Transverse colon (tissue), 4 donors: ENCODE data around the gene SLC27A5. TPM values are rescaled to one million over a fixed set of nuclear protein-coding genes. Genes with fewer than 3 reads are reported as not detected.
A peak's percentile ranks its signal among the peaks of the same experiment; 100 is the strongest.

Experiments used
- DNase-seq: peaks from one replicate; pipeline ENCODE4 v3.0.0-alpha.2; 2019
- H3K27ac ChIP-seq, 4 donors: fragments of 200-600 bp; sonication (generic); 2 replicates each; pipeline ENCODE4 v1.5.1; 2016 to 2018; ENCODE audit warnings: inconsistent platforms in 4 of 4
- H3K27me3 ChIP-seq: fragments of 200-600 bp; sonication (generic); 2 replicates; pipeline ENCODE4 v1.5.1; 2017; ENCODE audit warnings: inconsistent platforms
- H3K36me3 ChIP-seq, 4 donors: fragments of 200-600 bp; sonication (generic); 2 replicates each; pipeline ENCODE4 v1.5.1; 2017 to 2019; ENCODE audit warnings: inconsistent platforms in 4 of 4
- H3K4me1 ChIP-seq, 4 donors: fragments of 200-600 bp; sonication (generic); 2 replicates each; pipeline ENCODE4 v1.5.1; 2017 to 2020; ENCODE audit warnings: inconsistent platforms in 4 of 4
- H3K4me3 ChIP-seq, 4 donors: fragments of 200-600 bp; sonication (generic); 1 replicate in 1 of 4; 2 replicates in 3 of 4; pipeline versions ENCODE4 v1.5.1 to v1.6.1; 2017 to 2019; ENCODE audit warnings: inconsistent platforms in 4 of 4
- H3K9me3 ChIP-seq, 2 donors: fragments of 200-600 bp; sonication (generic); 2 replicates each; pipeline ENCODE4 v1.5.1; 2017 to 2019; ENCODE audit warnings: inconsistent platforms in 2 of 2
- CTCF ChIP-seq, 5 experiments: fragments of 200-600 bp in 3 of 5; fragments of 450-650 bp in 2 of 5; sonication (generic) in 3 of 5; IDR thresholded peaks; 1 replicate in 2 of 5; 2 replicates in 3 of 5; pipeline ENCODE4 v1.5.1; 2016 to 2017; ENCODE audit warnings: antibody characterized with exemption in 5 of 5, inconsistent platforms in 3 of 5, mild to moderate bottlenecking in 2 of 5, moderate library complexity in 1 of 5
- EP300 ChIP-seq: sonication (generic); formaldehyde crosslinking; IDR thresholded peaks from one replicate; pipeline ENCODE4 v1.6.1; 2017; ENCODE audit warnings: antibody characterized with exemption, low read depth
- POLR2A ChIP-seq: fragments of 450-650 bp; IDR thresholded peaks from one replicate; pipeline ENCODE4 v1.6.1; 2016; ENCODE audit warnings: antibody characterized with exemption, mild to moderate bottlenecking, moderate library complexity
- POLR2AphosphoS5 ChIP-seq, 3 donors: sonication (generic); formaldehyde crosslinking; IDR thresholded peaks; one replicate each; pipeline ENCODE4 v1.6.1; 2016; ENCODE audit warnings: antibody characterized with exemption in 3 of 3
- WGBS, 2 donors: methylation state at CpG; one replicate each; pipeline ENCODE4 v1.1.5; 2018; ENCODE audit warnings: low coverage in 1 of 2; 5-methylcytosine and 5-hydroxymethylcytosine counted together
- in situ Hi-C, 4 donors: fragments of 200-750 bp; cut with MboI; loops; one replicate each; pipeline versions ENCODE4 v1.15.0 to v1.15.1; 2017; ENCODE audit warnings: low sequenced_read_pairs in 3 of 4, low pct_ligation_motif_present in 1 of 4, low pct_unique_long_range_greater_than_20kb in 1 of 4
- intact Hi-C: fragments of 100-400 bp; cut with DNase I; formaldehyde crosslinking; loops from one replicate; pipeline ENCODE4 v1.15.1; 2023; ENCODE audit warnings: low total_unique reads
- total RNA-seq, 4 donors: library from RNA; depleted of rRNA; stranded (reverse); fragments of >200 nt; gene quantifications; one replicate each; pipeline ENCODE4 v1.1.0, GENCODE V29; 2016

SLC27A5 gene
- total RNA-seq, 4 donors from 2014 or later, result 3.3 to 5.0 (median 4.4) TPM; not detected in 1

- WGBS, 2 donors, result 89% methylated on average over 20 of the region's 20 CpGs; no CpG with 5 or more reads in 1 of the 2 donors
- Histone ChIP-seq H3K27ac (no peak overlapping the region), H3K9me3 (no peaks in the 10 kb centered on the region), H3K36me3 (peaks cover 0 to 49% (median 20%) of the 10 kb centered on the region in 4 donors), H3K27me3 (no peaks in the 10 kb centered on the region), H3K4me3 (no peak overlapping the region), H3K4me1 (peaks cover 26 to 33% (median 27%) of the 10 kb centered on the region in 4 donors)
- no peak for DNase-seq
- intact Hi-C loops (no loop called here), in situ Hi-C loops (no loop called here)
- TF ChIP-seq POLR2A (no peak), EP300 (no peak), CTCF (IDR thresholded peaks at IDR 0.05) (no peak), POLR2AphosphoS5 (IDR thresholded peaks at IDR 0.05) (no peak)
Measured at GRCh38 chr19:58548859-58549663, 37.3 kb upstream of the SLC27A5 start.

- TF ChIP-seq POLR2AphosphoS5 (IDR thresholded peaks at IDR 0.05), result no peak
- no peak for TF ChIP-seq CTCF (IDR thresholded peaks at IDR 0.05)
- TF ChIP-seq EP300, result no peak
- no peak for TF ChIP-seq POLR2A
- intact Hi-C loops, result no loop called here
- in situ Hi-C loops, result no loop called here
Measured at GRCh38 chr19:58547323-58548312, 35.8 kb upstream of the SLC27A5 start.

GRCh38 chr19:58546019-58546530 lies 34.3 kb upstream of the SLC27A5 start:
- TF ChIP-seq POLR2A (no peak), EP300 (no peak), POLR2AphosphoS5 (IDR thresholded peaks at IDR 0.05) (no peak), CTCF (IDR thresholded peaks at IDR 0.05) (no peak)
- peaks cover 0 to 37% (median 20%) of the 10 kb centered on the region in 4 donors for H3K36me3 ChIP-seq
- in situ Hi-C loops (no loop called here), intact Hi-C loops (no loop called here)
- H3K4me1 ChIP-seq, result peaks cover 18 to 34% (median 26%) of the 10 kb centered on the region in 4 donors
- H3K4me3 ChIP-seq, result peak overlapping the region; percentile 57 to 99 (median 97)
- 9% methylated on average over 1 of the region's 1 CpG; no CpG with 5 or more reads in 1 of the 2 donors for WGBS, 2 donors
- H3K27ac ChIP-seq, result peak overlapping the region in 2 of 4 donors; percentile 8 to 94
- no peaks in the 10 kb centered on the region for H3K27me3 ChIP-seq
- DNase-seq, result no peak
- H3K9me3 ChIP-seq, result no peaks in the 10 kb centered on the region

More at GRCh38 chr19:58547323-58548312, 35.8 kb upstream of the SLC27A5 start:
- no peaks in the 10 kb centered on the region for H3K27me3 ChIP-seq
- H3K36me3 ChIP-seq, result peaks cover 0 to 49% (median 20%) of the 10 kb centered on the region in 4 donors
- H3K27ac ChIP-seq, result no peak overlapping the region
- no peak overlapping the region for H3K4me3 ChIP-seq
- WGBS, 2 donors, result 90% methylated on average over 18 of the region's 18 CpGs; no CpG with 5 or more reads in 1 of the 2 donors
- no peaks in the 10 kb centered on the region for H3K9me3 ChIP-seq
- peaks cover 18 to 34% (median 26%) of the 10 kb centered on the region in 4 donors for H3K4me1 ChIP-seq
- no peak for DNase-seq
